ENCODE measurements around the gene AKR1B1. TPM values are rescaled to one million over a fixed set of nuclear protein-coding genes. Genes with fewer than 3 reads are reported as not detected.

The AKR1B1 gene
- polyA plus RNA-seq, 2 of the 4 experiments (the other 2 are of a cell fraction), result 1,636 to 6,205 TPM

GRCh38 chr7:134465491-134465890 lies 6.6 kb upstream of the AKR1B1 start:
- TF ChIP-seq MAX (IDR thresholded peaks at IDR 0.05) (no peak), CEBPB (IDR thresholded peaks at IDR 0.05) (no peak), NPAS2 (CRISPR knock-in tag; IDR thresholded peaks at IDR 0.05; ENCODE audit: borderline replicate concordance) (no peak)
- H3K9me3 ChIP-seq, result peaks cover 50% of the 10 kb centered on the region
- WGBS (ENCODE audit: missing lambda C conversion rate), result 71% methylated on average over 6 of the region's 6 CpGs
- H3K4me1 ChIP-seq, result peaks cover 23% of the 10 kb centered on the region
- ATAC-seq (no peak), FAIRE-seq (peak; percentile 49), DNase-seq (ENCODE audit: low read depth in 1 of 2, low spot score in 1 of 2) (no peak)
- no peak overlapping the region for H3K4me3 ChIP-seq
- no peak overlapping the region for H3K27ac ChIP-seq
- ChIA-PET CTCF (interaction anchor here (0.7 to 27.7 kb wide), 9 partner anchors 12 to 46 kb away, joined by 3 to 486 read pairs (median 5); no protein-coding TSS in a partner anchor), POLR2A (no interaction called here)
- no peak overlapping the region for H3K4me2 ChIP-seq

DNA sequence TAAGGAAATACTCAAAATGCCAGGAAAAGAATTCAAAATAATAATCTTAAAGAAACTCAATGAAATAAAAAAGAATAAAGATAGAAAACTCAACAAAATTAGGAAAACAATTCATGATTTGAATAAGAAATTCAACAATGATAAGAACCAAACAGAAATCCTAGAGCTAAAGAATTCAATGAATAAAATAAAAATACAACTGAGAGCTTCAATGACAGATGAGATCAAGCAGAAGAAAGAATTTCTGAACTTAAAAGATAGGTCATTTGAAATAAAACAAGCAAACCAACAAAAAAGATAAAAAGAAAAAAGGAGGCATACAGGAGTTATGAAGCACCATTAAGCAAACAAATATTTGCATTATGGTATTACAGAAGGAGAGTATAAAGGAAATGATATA lies 5.6 kb upstream of the AKR1B1 start:
- Histone ChIP-seq H3K27ac (no peak overlapping the region), H3K4me1 (peaks cover 33% of the 10 kb centered on the region), H3K9me3 (peaks cover 50% of the 10 kb centered on the region), H3K4me2 (no peak overlapping the region), H3K4me3 (no peak overlapping the region)
- no peak for ATAC-seq
- POLR2A ChIA-PET, result no interaction called here
- CTCF ChIA-PET, result interaction anchor here (1.2 to 27.7 kb wide), 7 partner anchors 10 to 47 kb away, joined by 3 to 486 read pairs (median 6); no protein-coding TSS in a partner anchor
- DNase-seq (ENCODE audit: low read depth in 1 of 2, low spot score in 1 of 2), result no peak
- FAIRE-seq, result no peak
- TF ChIP-seq ZNF302 (CRISPR knock-in tag; IDR thresholded peaks at IDR 0.05) (no peak), EP300 (IDR thresholded peaks at IDR 0.05) (no peak), HOXB5 (CRISPR knock-in tag; IDR thresholded peaks at IDR 0.05) (no peak)

DNA sequence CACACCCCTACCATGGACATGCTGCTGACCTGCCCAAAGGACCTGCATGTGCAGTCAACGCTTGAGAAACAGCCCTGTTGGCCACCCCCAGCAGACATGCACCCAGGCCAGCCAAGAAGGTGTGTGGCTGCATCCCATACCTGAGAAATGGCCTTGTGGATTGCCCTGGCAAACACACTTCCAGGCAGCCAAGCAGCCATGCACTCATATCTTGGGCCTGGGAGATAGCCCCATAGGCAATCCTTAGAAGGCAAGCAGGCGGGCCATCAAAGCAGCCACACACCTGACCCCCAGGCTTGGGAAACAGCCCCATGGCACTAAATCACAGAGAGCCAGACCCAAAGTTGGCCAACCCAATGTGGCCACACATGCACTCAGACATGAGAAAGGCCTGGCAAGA lies 4.9 kb upstream of the AKR1B1 start:
- Histone ChIP-seq H3K4me1 (peaks cover 35% of the 10 kb centered on the region), H3K4me3 (no peak overlapping the region), H3K4me2 (no peak overlapping the region), H3K9me3 (peaks cover 46% of the 10 kb centered on the region), H3K27ac (peak overlapping the region in 1 of 2 experiments; percentile 88; a peak in 3 of 6 replicates)
- 84% methylated on average over 2 of the region's 2 CpGs for WGBS (ENCODE audit: missing lambda C conversion rate)
- POLR2A ChIA-PET, result no interaction called here
- TF ChIP-seq ZC3H11A (IDR thresholded peaks at IDR 0.05) (no peak), RCOR1 (IDR thresholded peaks at IDR 0.05; ENCODE audit: low read depth, low read length) (no peak), HOXA7 (CRISPR knock-in tag; IDR thresholded peaks at IDR 0.05) (no peak), SREBF2 (IDR thresholded peaks at IDR 0.05) (no peak), FOSL2 (IDR thresholded peaks at IDR 0.05) (no peak), FOSL2 (CRISPR knock-in tag; IDR thresholded peaks at IDR 0.05) (no peak), EHMT2 (IDR thresholded peaks at IDR 0.05; ENCODE audit: low read depth) (no peak), HEYL (CRISPR knock-in tag; IDR thresholded peaks at IDR 0.05) (no peak), JUNB (IDR thresholded peaks at IDR 0.05) (no peak), KDM5A (IDR thresholded peaks at IDR 0.05) (no peak), CHD4 (IDR thresholded peaks at IDR 0.05; ENCODE audit: borderline replicate concordance) (no peak), MAX (IDR thresholded peaks at IDR 0.05) (no peak), NFE2L2 (conservative IDR thresholded peaks at IDR 0.05; ENCODE audit: low read length) (no peak)
- ATAC-seq, result no peak
- no peak for DNase-seq (ENCODE audit: low read depth in 1 of 2, low spot score in 1 of 2)
- FAIRE-seq, result no peak
- CTCF ChIA-PET, result interaction anchor here (0.9 to 27.7 kb wide), 8 partner anchors 11 to 48 kb away, joined by 3 to 486 read pairs (median 6); no protein-coding TSS in a partner anchor

DNA sequence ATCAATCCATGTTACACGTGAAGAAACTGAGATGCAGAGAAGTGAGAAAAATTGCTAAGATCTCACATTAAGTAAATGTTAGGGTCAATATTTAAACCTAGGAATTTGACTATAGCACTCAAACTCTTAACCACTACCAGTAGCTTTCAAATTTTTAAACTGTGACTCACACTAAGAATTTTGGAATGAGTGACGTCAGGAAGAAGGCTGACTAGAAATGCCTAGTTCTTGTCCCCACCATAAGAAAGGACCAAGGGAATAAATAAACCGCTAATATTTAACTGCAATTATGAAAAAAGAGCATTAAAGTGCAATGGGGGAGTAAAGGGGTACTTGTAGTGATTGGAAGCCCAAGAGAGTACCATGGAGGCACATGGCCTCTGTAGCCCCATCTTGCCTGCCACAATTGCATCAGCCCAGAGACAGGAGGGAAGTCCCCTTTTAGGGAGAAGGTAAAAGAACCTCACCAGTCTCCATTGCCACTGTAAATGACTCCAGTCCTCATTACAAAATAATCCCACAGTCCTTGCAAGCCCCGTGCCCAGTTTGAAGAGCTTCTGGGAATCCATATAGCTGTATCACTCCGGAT lies 3.5 kb upstream of the AKR1B1 start:
- ChIA-PET CTCF (interaction anchor here (1.6 to 27.7 kb wide), 6 partner anchors 8 to 49 kb away, joined by 5 to 486 read pairs (median 18); no protein-coding TSS in a partner anchor), POLR2A (no interaction called here)
- no peak overlapping the region for H3K4me3 ChIP-seq
- FAIRE-seq (no peak), DNase-seq (ENCODE audit: low read depth in 1 of 2, low spot score in 1 of 2) (peak; percentile 62 to 70), ATAC-seq (no peak)
- H3K4me1 ChIP-seq, result peaks cover 38% of the 10 kb centered on the region
- H3K4me2 ChIP-seq, result peak overlapping the region; percentile 50
- peaks cover 44% of the 10 kb centered on the region for H3K9me3 ChIP-seq
- H3K27ac ChIP-seq, result peak overlapping the region; percentile 77 to 88
- WGBS (ENCODE audit: missing lambda C conversion rate), result 30% methylated on average over 5 of the region's 5 CpGs
- 0 out of 2 replicates have a peak, but pooled peaks have one; percentile 65 for TF ChIP-seq RARB (CRISPR knock-in tag; IDR thresholded peaks at IDR 0.05)
- peak in 1 of 2 experiments; percentile 56; a peak in 2 of 4 replicates for TF ChIP-seq CEBPB (IDR thresholded peaks at IDR 0.05)
- peak; percentile 70; the same call in 1 of the 2 replicates for TF ChIP-seq HOXB13 (CRISPR knock-in tag; IDR thresholded peaks at IDR 0.05; ENCODE audit: low read depth)
- no peak for TF ChIP-seq KDM1A (IDR thresholded peaks at IDR 0.05; ENCODE audit: low read depth)
- no peak for TF ChIP-seq MAFK (IDR thresholded peaks at IDR 0.05; ENCODE audit: partially characterized antibody)
- TF ChIP-seq ATOH8 (CRISPR knock-in tag; IDR thresholded peaks at IDR 0.05; ENCODE audit: low read depth), result peak; percentile 78; the same call in 1 of the 2 replicates
- no peak; a peak in 1 of 5 replicates for TF ChIP-seq EP300 (IDR thresholded peaks at IDR 0.05)
- peak; percentile 46; the same call in 1 of the 2 replicates for TF ChIP-seq FOSL2 (IDR thresholded peaks at IDR 0.05)
- peak; percentile 92 for TF ChIP-seq FOSL2 (CRISPR knock-in tag; IDR thresholded peaks at IDR 0.05)
- TF ChIP-seq HOXB5 (CRISPR knock-in tag; IDR thresholded peaks at IDR 0.05), result peak; percentile 34; the same call in 1 of the 2 replicates
- TF ChIP-seq MAX (IDR thresholded peaks at IDR 0.05), result peak; percentile 68
- TF ChIP-seq JUN (IDR thresholded peaks at IDR 0.05), result peak in 1 of 2 experiments; percentile 48; a peak in 1 of 5 replicates
- peak; percentile 66 for TF ChIP-seq JUNB (IDR thresholded peaks at IDR 0.05)

Measured in A549 (cell line).